ENCODE data around the gene E2F2.

GRCh38 chr1:23561813-23562100 lies 30.7 kb upstream of the E2F2 start:
- TF ChIP-seq YY1 (IDR thresholded peaks at IDR 0.05; ENCODE audit: insufficient read depth, insufficient read length) (no peak), SUZ12 (IDR thresholded peaks at IDR 0.05; ENCODE audit: extremely low read depth, insufficient read depth, insufficient read length) (no peak)

All from NT2/D1 (cell line).